ENCODE measurements around the gene SLC13A2. TPM values are rescaled to one million over a fixed set of nuclear protein-coding genes. Genes with fewer than 3 reads are reported as not detected.
"Not testable (repeated sequence)": the region's sequence is repeated elsewhere in the genome, so short reads cannot be mapped to it uniquely, and the experiment has no call there.

The SLC13A2 gene
- total RNA-seq, 1 donor from 2014 or later = not detected

DNA sequence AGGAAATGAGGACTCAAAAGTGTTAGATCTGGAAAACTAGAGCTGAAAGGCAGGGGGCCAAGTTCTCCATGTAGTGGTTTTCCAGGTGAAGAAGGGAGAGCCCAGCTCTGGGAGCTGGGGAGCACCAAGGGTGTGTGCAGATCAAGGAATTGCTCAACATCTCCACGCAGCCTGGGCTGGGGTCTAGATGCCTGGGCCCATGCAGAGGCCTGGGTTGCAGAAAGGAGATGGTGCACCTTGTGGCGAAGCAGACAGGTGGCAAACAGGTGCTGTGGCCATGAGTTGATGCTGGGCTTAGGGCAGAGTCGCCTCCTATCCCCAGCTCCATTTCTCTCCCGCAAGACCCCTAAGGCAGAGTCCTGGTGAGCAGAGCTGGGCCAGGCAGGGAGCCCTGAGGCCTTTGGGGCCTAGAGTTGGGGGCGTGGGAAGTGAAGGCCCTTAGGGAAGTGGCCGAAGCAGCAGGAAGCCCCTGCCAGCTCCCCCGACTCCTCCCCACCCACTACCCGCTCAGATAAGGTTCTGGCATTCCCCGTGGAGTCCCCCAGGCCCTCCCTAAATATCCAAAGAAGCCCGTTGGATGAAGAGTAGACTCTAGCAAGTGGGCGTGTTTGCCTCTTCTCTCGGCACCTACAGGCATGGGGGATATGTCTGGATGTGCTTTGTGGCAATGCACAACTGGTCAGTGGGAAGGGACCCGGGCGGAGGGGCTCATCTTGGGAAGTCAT is 33.5 kb downstream of the SLC13A2 start:
- DNase-seq (ENCODE audit: missing footprints) = no peak
- intact Hi-C loops (cut with DNase I) = no loop called here
- no peak for ATAC-seq

DNA sequence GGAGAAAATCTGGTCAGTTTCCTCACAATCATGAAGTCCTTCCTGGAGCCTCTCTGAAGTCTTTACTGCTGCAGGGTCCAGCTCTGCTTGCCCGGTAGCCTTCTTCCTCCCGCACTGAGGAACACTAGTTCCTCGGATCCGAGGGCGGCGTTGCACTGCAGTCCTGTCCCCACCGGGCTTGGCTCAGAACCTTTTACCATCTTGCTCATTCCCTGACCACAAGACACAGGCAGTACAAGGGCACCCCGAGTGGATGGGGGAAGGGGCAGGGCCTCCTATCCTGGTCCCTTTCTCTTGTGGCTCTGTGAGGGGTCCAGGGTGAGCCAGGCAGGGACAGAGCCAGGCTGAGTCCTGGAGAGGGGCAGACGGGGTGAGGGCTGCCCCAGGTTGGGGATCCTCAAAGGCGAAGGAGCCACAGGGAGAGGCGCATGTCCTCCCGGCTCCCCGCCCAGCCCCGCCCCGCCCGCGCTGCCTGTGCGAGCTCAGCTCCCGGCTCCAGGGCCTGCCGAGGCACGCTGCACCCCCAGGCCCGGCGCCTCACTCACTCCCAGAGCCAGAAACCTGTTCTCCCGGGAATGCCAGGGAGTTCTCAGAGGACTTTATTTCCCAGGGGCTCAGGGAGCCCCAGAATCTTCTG is 34.2 kb downstream of the SLC13A2 start:
- DNase-seq (ENCODE audit: missing footprints) (no peak), ATAC-seq (no peak)
- intact Hi-C loops (cut with DNase I) = no loop called here

DNA sequence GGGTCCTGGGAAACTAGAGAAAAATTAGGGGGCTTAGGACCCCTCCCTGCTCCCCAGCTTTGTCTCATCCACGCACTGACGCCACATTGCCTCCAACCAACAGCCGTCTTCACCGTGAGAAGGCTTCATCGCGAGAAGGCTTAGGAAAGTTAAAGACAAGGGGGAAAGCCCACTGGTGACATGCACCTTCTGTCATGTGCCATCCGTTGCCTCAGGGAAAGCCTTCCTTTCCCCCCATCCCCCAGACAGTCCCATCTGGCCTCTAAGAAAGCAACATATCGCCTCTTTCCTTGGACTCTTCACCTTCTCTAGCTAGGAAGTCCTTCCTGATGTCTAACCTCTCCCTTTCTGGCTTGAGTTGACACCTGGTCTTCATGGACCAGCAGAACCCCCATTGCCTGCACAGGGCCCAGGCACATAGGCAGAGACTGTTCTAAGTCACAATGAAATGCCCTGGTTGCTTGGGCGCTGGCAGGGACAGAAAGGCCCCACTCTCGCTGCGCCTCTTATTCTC is 34.8 kb downstream of the SLC13A2 start:
- DNase-seq (ENCODE audit: missing footprints) = no peak
- intact Hi-C loops (cut with DNase I) = no loop called here

DNA sequence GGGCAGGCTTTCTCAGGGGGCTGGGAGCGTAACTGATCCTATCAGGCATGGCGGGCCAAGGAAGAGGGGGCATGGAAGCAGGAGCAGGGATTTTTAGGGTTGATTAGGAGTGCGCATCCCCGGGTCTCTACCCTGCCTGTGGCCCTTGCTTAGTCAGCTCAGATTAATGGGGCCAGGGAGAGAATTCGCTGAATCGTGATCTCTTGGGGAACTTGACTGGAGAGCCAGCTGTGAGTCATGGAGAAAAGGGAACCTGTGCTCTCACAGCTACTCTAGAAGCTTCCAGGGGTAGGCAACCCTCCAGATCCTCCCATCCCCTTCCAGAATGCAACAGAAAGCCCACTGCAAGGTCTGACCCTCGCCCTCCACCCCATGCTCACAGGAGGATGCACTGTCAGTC is 36.3 kb downstream of the SLC13A2 start:
- no peak for DNase-seq (ENCODE audit: missing footprints)
- intact Hi-C loops (cut with DNase I) = no loop called here
- ATAC-seq = no peak

More for the DNA sequence above, 34.8 kb downstream of the SLC13A2 start:
- ATAC-seq = no peak

DNA sequence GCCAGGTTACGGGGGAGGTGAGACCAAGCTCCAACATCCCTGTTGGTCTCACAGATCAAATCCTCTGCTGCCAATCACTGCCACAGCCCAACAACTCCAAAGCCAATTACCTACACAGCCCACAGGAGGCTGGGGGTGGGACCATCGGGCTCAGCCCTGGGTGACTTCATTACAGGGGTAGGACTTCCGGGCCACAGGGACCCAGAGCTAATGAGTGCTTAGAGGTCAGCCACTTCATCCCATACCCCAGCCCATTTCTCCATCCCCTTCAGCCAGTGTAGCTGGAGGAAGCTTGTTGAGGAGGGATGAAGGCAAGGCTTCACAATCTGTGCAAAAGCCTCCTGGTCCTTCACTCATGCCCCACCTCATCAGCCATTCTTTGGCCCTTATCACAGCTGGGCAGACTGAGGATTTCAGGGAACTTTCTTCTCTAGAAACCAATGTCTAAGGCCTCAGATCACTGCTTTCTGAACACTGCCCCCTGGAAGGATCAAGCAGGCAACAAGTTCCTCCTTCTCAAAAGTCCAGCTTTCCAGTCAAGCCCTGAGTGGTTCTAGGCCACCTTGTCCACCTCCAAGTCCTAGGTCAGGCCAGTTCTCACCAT is 38.5 kb downstream of the SLC13A2 start:
- DNase-seq (ENCODE audit: missing footprints) (no peak), ATAC-seq (no peak)
- intact Hi-C loops (cut with DNase I) = no loop called here

DNA sequence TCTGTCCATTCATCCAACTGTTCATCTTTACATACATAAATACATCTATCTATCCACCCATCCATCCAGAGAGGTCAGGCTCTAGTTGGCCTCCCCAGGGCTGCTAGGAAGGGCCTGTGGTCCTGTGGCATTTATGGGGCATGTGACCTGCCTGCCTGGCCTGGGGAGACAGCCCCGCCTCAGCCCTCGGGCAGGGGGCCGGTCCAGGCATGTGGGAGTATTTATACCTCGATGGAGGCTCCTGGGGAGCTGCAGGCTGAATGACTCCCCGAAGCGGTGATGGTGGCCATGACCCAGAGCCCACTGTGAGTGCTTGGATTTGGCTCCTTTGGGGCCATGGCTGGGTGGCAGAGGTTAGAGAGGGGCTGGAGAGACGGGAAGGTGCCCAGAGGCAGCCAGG is 40.0 kb downstream of the SLC13A2 start:
- intact Hi-C loops (cut with DNase I) = no loop called here
- DNase-seq (ENCODE audit: missing footprints) (no peak), ATAC-seq (no peak)

DNA sequence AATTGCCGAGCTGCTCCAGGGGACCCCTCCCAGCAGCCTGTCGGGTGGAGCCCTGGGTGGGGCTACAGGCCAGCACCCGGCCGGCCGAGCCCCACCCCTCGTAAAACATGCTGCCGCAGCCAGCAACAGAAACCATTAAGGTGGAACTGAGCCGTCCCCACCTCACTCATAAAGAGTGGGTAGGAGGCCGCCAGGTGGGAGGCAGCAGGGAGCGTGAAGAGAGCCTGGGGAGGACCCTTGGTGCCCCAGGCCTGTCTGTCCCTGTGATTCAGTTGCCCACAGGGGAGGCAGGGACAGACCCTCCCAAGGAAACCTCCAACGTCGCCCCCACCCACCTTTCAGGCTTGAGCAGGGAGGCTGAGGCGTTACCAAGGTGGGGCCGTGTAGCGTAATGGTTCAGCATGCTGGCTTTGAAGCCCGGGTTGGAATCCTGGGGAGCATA is 41.1 kb downstream of the SLC13A2 start:
- ATAC-seq = no peak
- intact Hi-C loops (cut with DNase I) = no loop called here
- no peak for DNase-seq (ENCODE audit: missing footprints)

DNA sequence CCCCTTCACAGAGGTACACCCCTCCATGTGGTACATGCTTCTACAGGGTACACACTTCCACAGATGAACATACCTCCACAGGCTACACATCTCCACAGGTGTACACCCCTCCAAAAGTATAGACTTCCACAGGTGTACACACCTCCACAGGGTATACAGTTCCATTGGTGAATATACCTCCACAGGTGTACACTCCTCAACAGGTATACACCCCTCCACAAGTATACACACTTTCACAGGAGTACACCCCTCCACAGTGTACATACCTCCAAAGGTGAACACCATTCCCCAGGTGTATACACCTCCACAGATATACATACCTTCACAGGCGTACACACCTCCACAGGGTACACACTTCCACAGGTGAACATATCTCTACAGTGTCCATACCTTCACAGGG is 42.1 kb downstream of the SLC13A2 start:
- intact Hi-C loops (cut with DNase I) = no loop called here
- ATAC-seq (no peak), DNase-seq (ENCODE audit: missing footprints) (no peak)

DNA sequence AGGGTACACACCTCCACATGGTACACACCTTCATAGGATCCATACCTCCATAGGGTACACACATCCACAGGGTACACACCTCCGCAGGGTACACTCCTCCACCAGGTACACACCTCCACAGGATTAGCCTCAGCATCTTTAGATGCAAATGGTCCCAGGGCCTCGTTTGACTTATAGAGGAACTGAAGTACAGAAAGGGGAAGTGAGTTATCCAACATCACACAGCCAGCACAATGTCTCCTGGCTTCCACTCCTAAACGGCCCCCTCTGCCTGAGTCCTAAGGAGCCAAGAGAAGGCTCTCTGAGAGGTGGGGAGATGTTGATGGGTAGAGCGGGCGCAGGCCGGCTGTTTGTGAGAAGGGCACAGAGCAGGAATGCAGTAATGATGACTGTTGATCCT is 44.7 kb downstream of the SLC13A2 start:
- ATAC-seq (no peak), DNase-seq (ENCODE audit: missing footprints) (no peak)
- intact Hi-C loops (cut with DNase I) = no loop called here

DNA sequence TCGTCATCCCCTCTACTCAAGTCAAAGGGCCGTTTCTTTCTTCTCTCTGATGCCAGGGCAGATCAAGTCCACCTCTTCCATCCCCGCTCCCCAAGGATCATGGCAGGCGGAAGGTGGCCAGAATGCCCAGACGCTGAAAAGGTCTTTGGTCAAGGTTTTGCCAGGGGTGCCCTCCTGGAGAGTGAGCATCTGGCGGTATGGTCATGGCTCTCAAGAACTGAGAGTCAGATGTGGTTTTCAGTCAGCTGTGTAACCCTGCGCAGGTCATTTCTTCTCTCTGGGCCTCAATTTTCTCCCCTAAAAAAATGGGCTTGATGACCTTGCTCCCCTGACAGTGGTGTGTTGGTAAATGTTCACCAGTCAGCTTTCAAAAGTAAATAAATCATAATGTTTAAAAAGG is 45.1 kb downstream of the SLC13A2 start:
- intact Hi-C loops (cut with DNase I) = no loop called here
- ATAC-seq (no peak), DNase-seq (ENCODE audit: missing footprints) (no peak)

DNA sequence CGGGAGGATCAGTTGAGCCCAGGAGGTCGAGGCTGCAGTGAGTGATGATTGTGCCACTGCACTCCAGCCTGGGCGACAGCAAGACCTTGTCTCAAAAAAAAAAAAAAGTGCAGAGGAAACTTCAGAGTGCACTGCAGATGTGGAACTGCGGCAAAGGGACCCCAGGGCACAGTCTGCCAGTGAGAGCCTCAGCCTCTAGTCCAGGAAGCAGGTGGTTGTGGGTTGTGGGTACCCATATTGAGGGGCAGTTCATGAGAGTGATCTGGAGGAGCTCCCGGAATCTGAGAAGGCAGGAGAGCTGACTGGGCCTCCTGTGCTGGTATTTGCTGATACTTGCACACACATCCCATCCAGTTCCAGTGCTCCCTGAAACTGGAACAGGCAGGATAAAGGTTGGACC is 45.8 kb downstream of the SLC13A2 start:
- ATAC-seq (no peak), DNase-seq (ENCODE audit: missing footprints) (no peak)
- intact Hi-C loops (cut with DNase I) = no loop called here

DNA sequence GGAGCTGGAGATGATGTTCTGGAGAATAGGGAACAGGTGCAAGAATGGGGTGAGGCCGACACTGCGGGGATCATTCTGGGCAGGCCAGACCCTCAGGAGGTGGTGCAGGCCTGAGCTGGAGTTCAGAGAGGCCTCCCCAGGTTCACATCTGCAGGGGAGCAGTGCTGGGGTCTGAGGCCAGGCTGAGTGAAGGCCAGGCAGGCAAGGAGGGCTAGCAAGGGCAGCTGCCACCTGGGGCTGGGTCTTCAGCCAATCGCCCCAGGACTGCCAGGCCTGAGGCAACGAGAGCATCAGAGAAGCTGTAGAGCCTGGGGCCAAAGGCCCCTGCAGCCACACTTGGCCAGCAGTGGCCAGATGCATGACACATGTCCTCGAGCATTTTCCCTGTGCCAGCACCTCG is 47.2 kb downstream of the SLC13A2 start:
- no peak for ATAC-seq
- DNase-seq (ENCODE audit: missing footprints) = no peak
- intact Hi-C loops (cut with DNase I) = no loop called here

DNA sequence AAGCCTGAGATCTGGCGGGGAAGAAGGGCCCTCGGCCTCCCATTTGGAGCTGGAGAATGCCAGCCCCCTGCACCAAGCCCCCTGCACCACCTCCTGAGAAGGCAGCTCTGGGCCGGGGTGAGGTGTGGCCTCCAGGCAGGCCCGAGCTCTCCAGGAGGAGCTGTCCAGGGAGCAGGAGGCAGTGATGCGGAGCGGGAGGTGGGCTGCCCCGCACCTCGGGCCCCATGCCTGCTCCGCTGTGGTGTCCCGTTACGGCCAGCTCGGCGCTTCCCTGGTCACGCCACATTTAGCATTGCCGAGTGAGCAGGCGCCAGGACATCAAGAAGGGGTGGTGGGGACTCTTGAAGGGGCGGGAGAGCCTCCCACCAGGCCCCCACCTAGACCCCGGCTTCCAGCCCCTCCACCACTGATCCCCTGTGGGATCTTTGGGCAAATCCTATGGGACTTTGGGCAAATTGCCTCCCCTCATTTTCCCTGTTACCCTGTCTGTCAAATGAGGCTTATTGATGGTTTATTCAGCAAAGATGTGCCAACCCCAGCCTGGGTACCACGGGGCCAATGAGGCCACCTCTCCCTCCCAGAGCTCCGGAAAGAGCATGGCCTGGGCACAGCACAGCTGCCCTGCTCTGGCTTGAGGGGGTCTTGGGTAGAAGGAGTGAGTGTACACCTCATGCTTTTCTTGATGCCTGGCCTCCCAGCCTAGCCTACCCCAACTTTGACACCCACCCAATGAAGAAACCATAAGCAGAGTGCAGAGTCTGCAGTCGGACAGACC is 48.1 kb downstream of the SLC13A2 start:
- intact Hi-C loops (cut with DNase I) = no loop called here
- ATAC-seq (peak; percentile 20), DNase-seq (ENCODE audit: missing footprints) (no peak)

DNA sequence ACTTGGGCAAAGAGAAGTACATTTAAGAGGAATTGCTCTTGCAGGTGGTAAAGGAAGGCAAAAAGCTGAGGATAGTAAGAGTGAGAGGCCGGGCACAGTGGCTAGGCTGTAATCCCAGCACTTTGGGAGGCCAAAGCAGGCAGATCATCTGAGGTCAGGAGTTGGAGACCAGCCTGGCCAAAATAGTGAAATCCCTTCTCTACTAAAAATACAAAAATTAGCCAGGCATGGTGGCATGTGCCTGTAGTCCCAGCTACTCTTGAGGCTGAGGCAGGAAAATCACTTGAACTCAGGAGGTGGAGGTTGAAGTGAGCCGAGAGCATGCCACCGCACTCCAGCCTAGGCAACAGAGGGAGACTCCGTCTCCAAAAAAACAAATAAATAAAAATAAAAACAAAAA is 48.8 kb downstream of the SLC13A2 start:
- DNase-seq (ENCODE audit: missing footprints); intact Hi-C loops (cut with DNase I); ATAC-seq: not testable (repeated sequence)

DNA sequence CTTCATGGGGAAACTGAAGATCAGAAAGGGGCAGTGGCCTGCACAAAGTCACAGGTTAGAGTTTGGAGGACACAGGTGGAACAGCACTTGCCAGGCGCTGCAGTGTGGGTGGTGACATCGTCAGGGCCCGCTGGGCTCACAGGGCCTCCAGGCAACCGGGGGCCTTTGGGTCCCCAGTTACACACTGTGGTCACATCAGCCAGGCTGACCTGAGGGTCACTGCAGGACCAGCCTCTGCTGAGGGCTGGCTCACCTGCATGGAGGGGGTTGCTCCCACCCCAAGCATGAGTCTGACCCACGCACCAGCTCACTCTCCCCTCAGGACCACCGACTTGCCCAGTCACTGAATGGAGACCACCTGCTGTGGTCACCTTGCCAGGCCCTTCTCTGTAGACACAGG is 49.7 kb downstream of the SLC13A2 start:
- no peak for DNase-seq (ENCODE audit: missing footprints)
- intact Hi-C loops (cut with DNase I) = no loop called here
- no peak for ATAC-seq

DNA sequence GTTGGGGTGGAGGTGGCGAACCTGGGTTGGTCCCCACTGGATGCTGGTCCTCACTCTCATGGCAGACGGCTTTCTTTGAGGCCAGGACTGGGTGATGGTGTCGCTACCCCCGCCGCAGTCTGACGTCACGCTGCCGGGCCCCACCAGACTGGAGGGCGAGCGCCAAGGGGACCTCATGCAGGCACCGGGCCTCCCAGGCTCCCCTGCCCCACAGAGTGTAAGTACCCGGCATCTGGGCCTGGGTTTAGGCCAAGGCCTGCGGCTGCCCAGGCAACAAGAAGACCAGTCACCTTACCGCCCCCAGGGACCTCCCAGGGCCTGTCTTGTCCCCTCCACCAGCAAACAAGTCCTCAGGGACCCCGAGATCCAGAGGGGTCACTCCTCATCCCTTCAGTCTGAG is 50.4 kb downstream of the SLC13A2 start:
- DNase-seq (ENCODE audit: missing footprints) = no peak

DNA sequence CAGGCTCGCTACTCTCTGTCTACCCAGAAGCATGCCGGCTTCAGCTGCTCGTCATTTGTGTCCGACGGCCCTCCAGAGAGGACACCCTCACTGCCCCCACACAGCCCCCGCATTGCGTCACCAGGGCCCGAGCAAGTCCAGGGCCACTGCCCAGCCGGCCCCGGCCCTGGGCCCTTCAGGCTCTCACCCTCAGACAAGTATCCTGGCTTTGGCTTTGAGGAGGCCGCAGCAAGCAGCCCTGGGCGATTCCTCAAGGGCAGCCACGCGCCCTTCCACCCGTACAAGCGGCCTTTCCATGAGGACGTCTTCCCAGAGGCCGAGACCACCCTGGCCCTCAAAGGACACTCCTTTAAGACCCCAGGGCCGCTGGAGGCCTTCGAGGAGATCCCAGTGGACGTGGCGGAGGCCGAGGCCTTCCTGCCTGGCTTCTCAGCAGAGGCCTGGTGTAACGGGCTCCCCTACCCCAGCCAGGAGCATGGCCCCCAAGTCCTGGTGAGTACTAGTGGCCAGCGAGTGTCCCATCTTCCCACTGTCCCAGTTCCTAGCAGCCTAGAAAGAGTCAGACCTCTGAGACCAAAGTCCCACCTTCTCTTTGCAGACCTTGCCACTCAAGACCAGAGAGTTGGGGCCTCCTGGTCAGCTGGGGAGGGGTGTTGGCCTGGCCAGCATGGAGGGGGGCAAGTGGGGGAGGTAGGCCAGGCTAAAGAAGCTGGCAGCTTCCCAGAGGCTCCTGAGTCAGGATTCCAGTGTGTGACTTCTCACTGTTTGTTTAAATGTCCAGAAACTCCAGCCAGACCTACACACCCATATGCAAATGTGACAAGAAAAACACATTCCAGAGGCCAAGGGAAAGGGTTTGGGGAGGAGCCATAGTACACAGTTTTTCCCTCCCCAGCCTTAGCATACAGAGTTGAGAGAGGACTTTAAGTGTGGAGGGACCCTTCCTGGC is 51.3 kb downstream of the SLC13A2 start:
- intact Hi-C loops (cut with DNase I) = no loop called here
- no peak for DNase-seq (ENCODE audit: missing footprints)
- ATAC-seq = no peak

More for the DNA sequence above, 50.4 kb downstream of the SLC13A2 start:
- ATAC-seq = no peak
- intact Hi-C loops (cut with DNase I) = no loop called here

DNA sequence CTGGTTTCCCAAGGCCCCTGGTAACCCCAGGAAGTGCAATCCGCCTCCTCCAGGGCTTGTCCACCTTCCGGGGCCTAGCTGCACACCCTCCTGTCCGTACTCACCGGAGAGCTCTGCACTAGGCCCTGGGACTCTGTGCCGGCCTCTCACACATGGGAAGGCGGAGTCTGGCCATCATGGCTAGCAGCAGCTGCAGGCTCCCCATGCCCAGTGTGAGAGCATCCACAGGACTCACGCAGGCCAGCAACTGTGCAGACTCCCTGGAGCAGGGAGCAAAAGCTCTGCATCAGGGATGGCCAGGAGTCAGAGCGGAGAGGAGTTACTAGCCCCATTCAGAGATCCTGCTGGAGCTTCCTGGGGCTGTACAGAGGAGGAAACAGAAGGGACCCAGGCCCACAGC is 52.9 kb downstream of the SLC13A2 start:
- DNase-seq (ENCODE audit: missing footprints) (no peak), ATAC-seq (no peak)
- intact Hi-C loops (cut with DNase I) = no loop called here
